Mesendoderm (in vitro differentiated cells): Measurements from ENCODE around the gene C11orf21.

Experiments used
- DNase-seq: peaks from one replicate; pipeline ENCODE4 v3.0.0; 2013
- H2AK5ac ChIP-seq: 2 replicates; pipeline ENCODE4 v1.6.1; 2013; ENCODE audit warnings: low read length, inconsistent platforms
- H2BK120ac ChIP-seq: 2 replicates; pipeline ENCODE4 v1.6.1; 2013; ENCODE audit warnings: low read depth, mild to moderate bottlenecking, low read length, moderate library complexity, mixed read lengths
- H2BK15ac ChIP-seq: replicated peaks from 2 replicates; pipeline ENCODE4 v1.6.1; 2013; ENCODE audit warnings: low read depth, mild to moderate bottlenecking, moderate library complexity
- H2BK5ac ChIP-seq: 2 replicates; pipeline ENCODE4 v1.6.1; 2013; ENCODE audit warnings: low read length, inconsistent platforms
- H3K18ac ChIP-seq: 2 replicates; pipeline ENCODE4 v1.6.1; 2013; ENCODE audit warnings: mild to moderate bottlenecking, low read length, mixed read lengths
- H3K23ac ChIP-seq: one replicate; pipeline ENCODE4 v1.6.1; 2013; ENCODE audit warnings: low read length
- H3K27ac ChIP-seq: 2 replicates; pipeline ENCODE4 v1.5.1; 2013; ENCODE audit warnings: low read depth, mild to moderate bottlenecking, inconsistent platforms, low read length, moderate library complexity
- H3K27me3 ChIP-seq: 2 replicates; pipeline ENCODE4 v1.6.1; 2013; ENCODE audit warnings: low read length, control low read depth, mild to moderate bottlenecking, inconsistent platforms; ENCODE audit not compliant: insufficient read depth, poor library complexity
- H3K36me3 ChIP-seq: 2 replicates; pipeline ENCODE4 v1.6.1; 2013; ENCODE audit warnings: low read length, inconsistent platforms; ENCODE audit not compliant: control insufficient read depth, insufficient read depth
- H3K4ac ChIP-seq: one replicate; pipeline ENCODE4 v1.6.1; 2013; ENCODE audit warnings: low read depth, mild to moderate bottlenecking, low read length, moderate library complexity
- H3K4me1 ChIP-seq: 2 replicates; pipeline ENCODE4 v1.6.1; 2013; ENCODE audit warnings: low read depth, low read length, inconsistent platforms; ENCODE audit not compliant: control insufficient read depth
- H3K4me2 ChIP-seq: 2 replicates; pipeline ENCODE4 v1.6.1; 2013; ENCODE audit warnings: low read length
- H3K4me3 ChIP-seq: 2 replicates; pipeline ENCODE4 v1.5.1; 2013; ENCODE audit warnings: mild to moderate bottlenecking, low read length
- H3K56ac ChIP-seq: one replicate; pipeline ENCODE4 v1.6.1; 2013; ENCODE audit warnings: low read length
- H3K79me1 ChIP-seq: 2 replicates; pipeline ENCODE4 v1.6.1; 2013; ENCODE audit warnings: low read length, inconsistent platforms
- H3K79me2 ChIP-seq: 2 replicates; pipeline ENCODE4 v1.6.1; 2013; ENCODE audit warnings: mild to moderate bottlenecking, low read length; ENCODE audit not compliant: control insufficient read depth, insufficient read depth
- H3K9ac ChIP-seq: 2 replicates; pipeline ENCODE4 v1.6.1; 2013; ENCODE audit warnings: low read length, inconsistent platforms
- H4K5ac ChIP-seq: one replicate; pipeline ENCODE4 v1.6.1; 2013; ENCODE audit warnings: low read length
- H4K8ac ChIP-seq: one replicate; pipeline ENCODE4 v1.6.1; 2013; ENCODE audit warnings: low read depth, mild to moderate bottlenecking, control low read depth, low read length, moderate library complexity
- WGBS: extraction: QIAGEN DNeasy Blood & Tissue Kit; methylation state at CpG from one replicate; pipeline ENCODE4 v1.1.7; 2013; ENCODE audit warnings: low lambda C conversion rate, missing lambda C conversion rate; ENCODE audit not compliant: insufficient coverage; ENCODE audit errors: extremely low coverage; 5-methylcytosine and 5-hydroxymethylcytosine counted together

Gene C11orf21

DNA sequence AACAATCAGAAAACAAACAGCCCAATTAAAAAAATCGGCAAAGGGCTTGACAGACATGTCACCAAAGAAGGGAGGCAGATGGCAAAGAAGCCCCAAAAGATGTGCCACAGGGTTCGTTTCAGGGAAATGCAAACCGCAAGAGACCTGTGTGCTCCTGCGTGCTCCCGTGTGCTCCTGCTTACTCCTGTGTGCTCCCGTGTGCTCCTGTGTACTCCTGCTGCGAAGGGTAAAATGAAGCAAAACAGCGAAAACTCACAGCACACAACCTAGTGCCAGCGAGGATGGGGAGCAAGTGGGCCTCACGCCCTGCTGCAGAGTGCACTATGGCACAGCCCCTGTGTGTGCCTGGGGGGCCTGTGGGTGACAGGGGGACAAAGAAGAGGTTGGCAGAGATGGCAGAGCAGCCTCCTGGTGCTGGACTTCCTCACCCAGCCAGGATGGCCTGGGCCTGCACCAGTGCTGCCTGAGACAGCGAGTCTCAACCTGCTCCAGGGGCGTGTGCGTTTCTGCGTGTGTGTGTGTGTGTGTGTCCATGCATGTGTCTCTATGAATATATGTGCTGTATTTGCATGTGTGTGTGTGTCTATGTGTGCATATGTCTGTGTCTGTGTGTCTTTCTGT, 45.3 kb downstream of the C11orf21 start:
- Histone ChIP-seq H3K9ac (no peak overlapping the region), H3K4me2 (no peak overlapping the region), H2BK15ac (no peak overlapping the region), H2BK120ac (no peak overlapping the region), H4K5ac (no peak overlapping the region), H3K36me3 (no peaks in the 10 kb centered on the region), H3K56ac (no peak overlapping the region), H3K4ac (no peak overlapping the region), H3K79me1 (no peaks in the 10 kb centered on the region), H3K4me3 (no peak overlapping the region), H2BK5ac (no peak overlapping the region), H4K8ac (no peak overlapping the region), H3K27ac (no peak overlapping the region), H2AK5ac (no peak overlapping the region), H3K18ac (no peak overlapping the region), H3K23ac (no peak overlapping the region), H3K79me2 (no peaks in the 10 kb centered on the region), H3K27me3 (no peaks in the 10 kb centered on the region), H3K4me1 (no peaks in the 10 kb centered on the region)
- no peak for DNase-seq
- no CpG with 5 or more reads among the region's 14 CpGs for WGBS

- H2BK15ac ChIP-seq = no peak overlapping the region
- H3K27ac ChIP-seq = no peak overlapping the region
- no peaks in the 10 kb centered on the region for H3K36me3 ChIP-seq
- H2BK5ac ChIP-seq = no peak overlapping the region
- H3K79me2 ChIP-seq = no peaks in the 10 kb centered on the region
- no peak overlapping the region for H3K18ac ChIP-seq
- H3K4me2 ChIP-seq = no peak overlapping the region
- no peaks in the 10 kb centered on the region for H3K27me3 ChIP-seq
- H3K23ac ChIP-seq = no peak overlapping the region
- H4K8ac ChIP-seq = no peak overlapping the region
- H4K5ac ChIP-seq = no peak overlapping the region
- no peak for DNase-seq
- no CpG with 5 or more reads among the region's 6 CpGs for WGBS
- H2BK120ac ChIP-seq = no peak overlapping the region
- no peaks in the 10 kb centered on the region for H3K79me1 ChIP-seq
- H3K4me1 ChIP-seq = no peaks in the 10 kb centered on the region
- H3K56ac ChIP-seq = no peak overlapping the region
- no peak overlapping the region for H2AK5ac ChIP-seq
- no peak overlapping the region for H3K4ac ChIP-seq
- no peak overlapping the region for H3K4me3 ChIP-seq
- no peak overlapping the region for H3K9ac ChIP-seq
Observed at GRCh38 chr11:2252018-2252417, 49.7 kb downstream of the C11orf21 start.

DNA sequence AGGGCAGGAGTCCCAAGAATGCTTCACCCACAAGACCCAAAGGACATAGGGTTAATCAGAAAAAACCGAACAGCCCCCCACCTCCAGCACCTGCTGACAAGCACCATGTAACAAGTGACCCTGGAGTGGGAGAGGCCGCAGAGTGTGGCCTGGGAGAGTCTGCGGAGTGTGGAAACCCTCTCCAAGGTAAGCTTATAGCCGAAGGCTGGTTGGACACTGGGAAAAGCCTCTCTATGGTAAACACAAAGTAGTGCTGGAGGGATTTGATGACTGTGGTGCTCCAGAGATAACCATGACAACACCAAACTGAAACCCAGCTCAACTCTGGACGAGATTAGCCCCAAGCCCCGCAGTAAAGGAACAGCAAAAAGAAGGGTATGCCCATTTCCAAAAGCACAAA, 50.6 kb downstream of the C11orf21 start:
- no peak for DNase-seq
- Histone ChIP-seq H3K79me2 (no peaks in the 10 kb centered on the region), H3K27me3 (no peaks in the 10 kb centered on the region), H3K36me3 (no peaks in the 10 kb centered on the region), H3K56ac (no peak overlapping the region), H3K79me1 (no peaks in the 10 kb centered on the region), H2BK5ac (no peak overlapping the region), H2BK15ac (no peak overlapping the region), H3K4me3 (no peak overlapping the region), H3K4ac (no peak overlapping the region), H3K18ac (no peak overlapping the region), H3K23ac (no peak overlapping the region), H3K4me2 (no peak overlapping the region), H4K5ac (no peak overlapping the region), H3K9ac (no peak overlapping the region), H2AK5ac (no peak overlapping the region), H3K27ac (no peak overlapping the region), H2BK120ac (no peak overlapping the region), H4K8ac (no peak overlapping the region), H3K4me1 (no peaks in the 10 kb centered on the region)
- no CpG with 5 or more reads among the region's 6 CpGs for WGBS

GRCh38 chr11:2250485-2250884, 51.2 kb downstream of the C11orf21 start:
- WGBS = no CpG with 5 or more reads among the region's 8 CpGs
- H3K56ac ChIP-seq = no peak overlapping the region

DNA sequence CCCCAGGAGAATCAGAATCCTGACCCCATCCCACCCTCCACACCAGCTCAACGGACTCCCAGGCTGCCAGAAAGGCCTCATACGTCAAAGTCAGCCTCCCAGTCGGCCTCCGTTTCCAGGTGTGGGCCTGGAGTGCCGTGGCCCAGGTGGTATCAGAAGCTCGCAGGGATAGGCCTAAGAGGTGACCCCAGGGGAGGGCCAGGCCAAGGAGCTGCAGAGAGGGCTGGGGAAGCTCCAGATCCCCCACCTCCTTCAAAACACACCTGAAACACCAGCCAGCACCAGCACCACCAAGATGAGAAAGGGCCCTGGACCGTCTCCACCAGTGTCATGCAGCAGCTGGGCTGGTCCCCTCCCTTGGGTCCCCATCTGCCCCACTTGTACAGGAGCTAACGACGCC, 51.7 kb downstream of the C11orf21 start:
- WGBS = no CpG with 5 or more reads among the region's 9 CpGs
- H4K8ac ChIP-seq = no peak overlapping the region
- no peak for DNase-seq
- H3K27ac ChIP-seq = no peak overlapping the region
- no peak overlapping the region for H3K4me3 ChIP-seq
- no peaks in the 10 kb centered on the region for H3K4me1 ChIP-seq
- H3K4me2 ChIP-seq = no peak overlapping the region
- no peaks in the 10 kb centered on the region for H3K79me1 ChIP-seq
- no peak overlapping the region for H2BK5ac ChIP-seq
- H3K79me2 ChIP-seq = no peaks in the 10 kb centered on the region
- H2BK15ac ChIP-seq = no peak overlapping the region
- no peak overlapping the region for H3K56ac ChIP-seq
- H3K23ac ChIP-seq = no peak overlapping the region
- no peaks in the 10 kb centered on the region for H3K27me3 ChIP-seq
- H2BK120ac ChIP-seq = no peak overlapping the region
- H3K4ac ChIP-seq = no peak overlapping the region
- H3K9ac ChIP-seq = no peak overlapping the region
- H2AK5ac ChIP-seq = no peak overlapping the region
- H4K5ac ChIP-seq = no peak overlapping the region
- no peak overlapping the region for H3K18ac ChIP-seq
- H3K36me3 ChIP-seq = no peaks in the 10 kb centered on the region

More at GRCh38 chr11:2250485-2250884, 51.2 kb downstream of the C11orf21 start:
- Histone ChIP-seq H2BK5ac (no peak overlapping the region), H2AK5ac (no peak overlapping the region), H3K4me3 (no peak overlapping the region), H3K23ac (no peak overlapping the region), H4K5ac (no peak overlapping the region), H3K4ac (no peak overlapping the region), H3K27ac (no peak overlapping the region), H2BK15ac (no peak overlapping the region), H2BK120ac (no peak overlapping the region), H4K8ac (no peak overlapping the region), H3K9ac (no peak overlapping the region), H3K4me2 (no peak overlapping the region), H3K18ac (no peak overlapping the region), H3K4me1 (no peaks in the 10 kb centered on the region), H3K79me1 (no peaks in the 10 kb centered on the region), H3K79me2 (no peaks in the 10 kb centered on the region), H3K36me3 (no peaks in the 10 kb centered on the region), H3K27me3 (no peaks in the 10 kb centered on the region)
- no peak for DNase-seq
